H1 (cell line): ENCODE data around the gene ALX1. TPM values are rescaled to one million over a fixed set of nuclear protein-coding genes. Genes with fewer than 3 reads are reported as not detected.

Experiments
- CTCF ChIA-PET: fragments of 300-600 bp; sonication (Branson Sonifier 250); formaldehyde crosslinking; loops from one replicate; lab custom pipeline; 2021; ENCODE audit not compliant: partially characterized antibody; lab: Charles Lee
- POLR2A ChIA-PET: fragments of 300-600 bp; sonication (Branson Sonifier 250); formaldehyde crosslinking; loops from one replicate; lab custom pipeline; 2021; ENCODE audit warnings: inconsistent platforms; ENCODE audit not compliant: partially characterized antibody; lab: Charles Lee
- DNase-seq, 2 experiments: peaks; one replicate each; pipeline versions ENCODE4 v3.0.0 to v3.0.0-alpha.2; 2010 to 2022; ENCODE audit warnings: low spot score in 2 of 2, low read depth in 1 of 2, mixed read lengths in 1 of 2
- FAIRE-seq: peaks from 2 replicates; lab custom pipeline; 2011; peaks lifted over from hg19 to GRCh38; lab: Jason Lieb, UNC
- H2AFZ ChIP-seq: 2 replicates; pipeline ENCODE4 v1.8.1; 2012; ENCODE audit warnings: low read length, inconsistent platforms
- H2AK5ac ChIP-seq: 2 replicates; pipeline ENCODE4 v1.6.1; 2013; ENCODE audit warnings: low read depth, low read length
- H2BK120ac ChIP-seq: replicated peaks from 2 replicates; pipeline ENCODE3; 2013; ENCODE audit warnings: low read depth, low read length, inconsistent platforms
- H2BK12ac ChIP-seq: 2 replicates; pipeline ENCODE4 v1.6.1; 2013; ENCODE audit warnings: low read depth, low read length
- H2BK15ac ChIP-seq: 2 replicates; pipeline ENCODE4 v1.6.1; 2013; ENCODE audit warnings: low read length
- H2BK20ac ChIP-seq: 2 replicates; pipeline ENCODE4 v1.6.1; 2013; ENCODE audit warnings: low read length
- H2BK5ac ChIP-seq: 2 replicates; pipeline ENCODE4 v1.6.1; 2013; ENCODE audit warnings: low read depth, low read length
- H3K14ac ChIP-seq: 2 replicates; pipeline ENCODE4 v1.6.1; 2013; ENCODE audit warnings: inconsistent platforms; ENCODE audit not compliant: insufficient read length
- H3K18ac ChIP-seq: 2 replicates; pipeline ENCODE4 v1.6.1; 2013; ENCODE audit warnings: low read length; ENCODE audit errors: extremely low read depth
- H3K23ac ChIP-seq: 2 replicates; pipeline ENCODE4 v1.6.1; 2013; ENCODE audit warnings: inconsistent platforms; ENCODE audit not compliant: insufficient read length
- H3K23me2 ChIP-seq: 2 replicates; pipeline ENCODE4 v1.6.1; 2013; ENCODE audit warnings: low read depth, low read length
- H3K27ac ChIP-seq: 2 replicates; pipeline ENCODE4 v1.6.1; 2011; ENCODE audit warnings: low read depth, low read length, inconsistent platforms
- H3K27me3 ChIP-seq, 4 experiments: replicated peaks in 1 of 4; 1 replicate in 1 of 4; 2 replicates in 3 of 4; pipeline versions ENCODE4 v1.6.1 to v1.8.1; 2011 to 2013; ENCODE audit warnings: low read length in 3 of 4, mild to moderate bottlenecking in 3 of 4, inconsistent platforms in 2 of 4, mixed read lengths in 2 of 4, moderate library complexity in 1 of 4; ENCODE audit not compliant: control insufficient read depth in 3 of 4, insufficient read depth in 3 of 4; ENCODE audit errors: extremely low read depth in 1 of 4
- H3K36me3 ChIP-seq, 4 experiments: 2 replicates each; pipeline versions ENCODE4 v1.6.1 to v1.8.1; 2011 to 2013; ENCODE audit warnings: mild to moderate bottlenecking in 4 of 4, low read length in 3 of 4, moderate library complexity in 2 of 4, control low read depth in 1 of 4, inconsistent platforms in 1 of 4; ENCODE audit not compliant: insufficient read depth in 4 of 4, control insufficient read depth in 2 of 4
- H3K4ac ChIP-seq: replicated peaks from 2 replicates; pipeline ENCODE3; 2013; ENCODE audit warnings: low read length, low read depth, mixed read lengths, inconsistent platforms; ENCODE audit not compliant: insufficient read length
- H3K4me1 ChIP-seq, 4 experiments: replicated peaks in 1 of 4; 1 replicate in 1 of 4; 2 replicates in 3 of 4; pipeline versions ENCODE4 v1.6.1 to v1.8.1; 2011 to 2013; ENCODE audit warnings: low read length in 3 of 4, inconsistent platforms in 2 of 4, mixed read lengths in 1 of 4; ENCODE audit not compliant: insufficient read depth in 4 of 4, control insufficient read depth in 3 of 4
- H3K4me2 ChIP-seq, 2 experiments: 2 replicates each; pipeline versions ENCODE4 v1.6.1 to v1.8.1; 2011 to 2013; ENCODE audit warnings: low read depth in 2 of 2, low read length in 2 of 2, control low read depth in 1 of 2, inconsistent platforms in 1 of 2, mild to moderate bottlenecking in 1 of 2; ENCODE audit not compliant: insufficient read depth in 1 of 2
- H3K4me3 ChIP-seq, 4 experiments: fragments of 200-600, 300-600 bp in 1 of 4; sonication (generic), shearing (Covaris generic), sonication (Bioruptor Twin) in 1 of 4; 2 replicates each; pipeline versions ENCODE4 v1.5.1 to v1.8.1; 2011 to 2016; ENCODE audit warnings: low read length in 4 of 4, low read depth in 3 of 4, control low read depth in 2 of 4, inconsistent platforms in 2 of 4, mild to moderate bottlenecking in 2 of 4, mixed read lengths in 1 of 4, moderate library complexity in 1 of 4; ENCODE audit not compliant: insufficient read depth in 2 of 4; ENCODE audit errors: extremely low read depth in 1 of 4
- H3K56ac ChIP-seq: replicated peaks from 2 replicates; pipeline ENCODE3; 2013; ENCODE audit warnings: low read depth, mild to moderate bottlenecking, mixed read lengths, low read length, inconsistent platforms; ENCODE audit not compliant: insufficient read length
- H3K79me1 ChIP-seq: 2 replicates; pipeline ENCODE4 v1.6.1; 2013; ENCODE audit warnings: low read depth, low read length, control low read depth
- H3K79me2 ChIP-seq, 2 experiments: 2 replicates each; pipeline versions ENCODE4 v1.6.1 to v1.8.1; 2012 to 2013; ENCODE audit warnings: low read length in 2 of 2, mild to moderate bottlenecking in 2 of 2, inconsistent platforms in 1 of 2; ENCODE audit not compliant: insufficient read depth in 2 of 2, control insufficient read depth in 1 of 2
- H3K9ac ChIP-seq, 4 experiments: replicated peaks in 1 of 4; 1 replicate in 1 of 4; 2 replicates in 3 of 4; pipeline versions ENCODE4 v1.6.1 to v1.8.1; 2011 to 2013; ENCODE audit warnings: low read depth in 3 of 4, low read length in 3 of 4, control low read depth in 2 of 4, mild to moderate bottlenecking in 2 of 4, moderate library complexity in 2 of 4, inconsistent platforms in 1 of 4; ENCODE audit errors: extremely low read depth in 1 of 4
- H3K9me3 ChIP-seq, 2 experiments: 2 replicates each; pipeline versions ENCODE4 v1.6.1 to v1.8.1; 2012 to 2013; ENCODE audit warnings: mild to moderate bottlenecking in 2 of 2, moderate library complexity in 2 of 2, control low read depth in 1 of 2, inconsistent platforms in 1 of 2, low read depth in 1 of 2, low read length in 1 of 2, mixed read lengths in 1 of 2; ENCODE audit not compliant: insufficient read depth in 2 of 2
- H4K20me1 ChIP-seq, 2 experiments: replicated peaks in 1 of 2; 2 replicates each; pipeline versions ENCODE3 to v1.8.1; 2011 to 2013; ENCODE audit warnings: inconsistent platforms in 2 of 2, low read length in 2 of 2, mild to moderate bottlenecking in 1 of 2; ENCODE audit not compliant: insufficient read depth in 2 of 2, control insufficient read depth in 1 of 2
- H4K5ac ChIP-seq: 2 replicates; pipeline ENCODE4 v1.6.1; 2013; ENCODE audit warnings: low read length, low read depth, mixed read lengths, inconsistent platforms; ENCODE audit not compliant: insufficient read length
- H4K8ac ChIP-seq: 2 replicates; pipeline ENCODE4 v1.8.0; 2013; ENCODE audit warnings: mild to moderate bottlenecking, moderate library complexity, low read length, inconsistent platforms; ENCODE audit not compliant: insufficient read depth; ENCODE audit errors: extremely low read depth
- H4K91ac ChIP-seq: replicated peaks from 2 replicates; pipeline ENCODE3; 2013; ENCODE audit warnings: low read length, mixed read lengths, inconsistent platforms; ENCODE audit not compliant: insufficient read length
- BACH1 ChIP-seq: IDR thresholded peaks from 2 replicates; pipeline ENCODE4 v1.6.1; 2012; ENCODE audit warnings: low read length, improper control_type of control experiment
- CBX8 ChIP-seq: fragments of 300-800, 300-1000 bp; sonication (generic); IDR thresholded peaks from 2 replicates; pipeline ENCODE4 v1.7.1; 2016; ENCODE audit warnings: low read depth, low read length, borderline replicate concordance
- CEBPB ChIP-seq: IDR thresholded peaks from 2 replicates; pipeline ENCODE4 v1.6.1; 2012; ENCODE audit warnings: low read depth, low read length
- CREB1 ChIP-seq: IDR thresholded peaks from 2 replicates; pipeline ENCODE4 v1.6.1; 2012; ENCODE audit warnings: inconsistent platforms
- FOSL1 ChIP-seq: IDR thresholded peaks from 2 replicates; pipeline ENCODE4 v1.6.1; 2011; ENCODE audit warnings: mild to moderate bottlenecking, low read depth, low read length, moderate library complexity; ENCODE audit not compliant: insufficient read depth
- RNF2 ChIP-seq: fragments of 200-900, 300-1000 bp; sonication (generic); IDR thresholded peaks from 2 replicates; pipeline ENCODE4 v1.7.1; 2016; ENCODE audit warnings: borderline replicate concordance, low read depth, mild to moderate bottlenecking, antibody characterized with exemption, low read length; ENCODE audit not compliant: poor library complexity, severe bottlenecking; ENCODE audit errors: missing control alignments
- SUZ12 ChIP-seq: fragments of 200-600 bp; sonication (generic); IDR thresholded peaks from 2 replicates; pipeline ENCODE4 v1.6.1; 2012; ENCODE audit warnings: mild to moderate bottlenecking, inconsistent platforms, low read length, moderate library complexity, mixed read lengths
- TAF1 ChIP-seq: IDR thresholded peaks from 2 replicates; pipeline ENCODE4 v1.6.1; 2011; ENCODE audit warnings: mild to moderate bottlenecking, low read depth, low read length
- WGBS, 2 experiments: shearing (Covaris generic) in 1 of 2; methylation state at CpG; one replicate each; pipeline versions ENCODE4 v1.1.6 to v1.1.7; 2013 to 2015; ENCODE audit warnings: low lambda C conversion rate in 2 of 2, mixed read lengths in 2 of 2, inconsistent platforms in 1 of 2, low coverage in 1 of 2, missing lambda C conversion rate in 1 of 2; ENCODE audit not compliant: insufficient replicate concordance in 2 of 2, insufficient coverage in 1 of 2, insufficient read length in 1 of 2; ENCODE audit errors: extremely low coverage in 1 of 2, missing lambda C conversion rate in 1 of 2; 5-methylcytosine and 5-hydroxymethylcytosine counted together
- polyA plus RNA-seq, 7 experiments: library from polyadenylated mRNA; depleted of rRNA in 3 of 7; stranded (reverse) in 5 of 7; unstranded in 2 of 7; fragments of >200 nt in 5 of 7; fragments of 200-250 nt in 2 of 7; gene quantifications; 1 replicate in 5 of 7; 2 replicates in 1 of 7; 4 replicates in 1 of 7; pipeline versions ENCODE4 v1.2.1 to v1.2.3, GENCODE V29; 2011 to 2013; ENCODE audit warnings: missing spikeins in 2 of 7, mixed read lengths in 2 of 7
- total RNA-seq: library from RNA; stranded (reverse); fragmentation: NEBNext Ultra II Directional; extraction: Animal tissue kit (Norgen Biotek cat#: 25700); gene quantifications from 2 replicates; pipeline ENCODE4 v1.2.1, GENCODE V29; 2021
- TF ChIP-seq, protein P1 (sequence below): IDR thresholded peaks from 2 replicates; pipeline ENCODE4 v1.6.1; 2012; ENCODE audit warnings: inconsistent platforms
- TF ChIP-seq, protein P2 (sequence below): IDR thresholded peaks from 2 replicates; pipeline ENCODE4 v1.6.1; 2011; ENCODE audit warnings: low read depth, mild to moderate bottlenecking, low read length; ENCODE audit not compliant: insufficient read depth

The ALX1 gene
- total and polyA plus RNA-seq, 2 of the 8 experiments (the other 6 are each of a cell fraction or from before 2014, with no cell fraction given), result 0.41 to 0.73 TPM

DNA sequence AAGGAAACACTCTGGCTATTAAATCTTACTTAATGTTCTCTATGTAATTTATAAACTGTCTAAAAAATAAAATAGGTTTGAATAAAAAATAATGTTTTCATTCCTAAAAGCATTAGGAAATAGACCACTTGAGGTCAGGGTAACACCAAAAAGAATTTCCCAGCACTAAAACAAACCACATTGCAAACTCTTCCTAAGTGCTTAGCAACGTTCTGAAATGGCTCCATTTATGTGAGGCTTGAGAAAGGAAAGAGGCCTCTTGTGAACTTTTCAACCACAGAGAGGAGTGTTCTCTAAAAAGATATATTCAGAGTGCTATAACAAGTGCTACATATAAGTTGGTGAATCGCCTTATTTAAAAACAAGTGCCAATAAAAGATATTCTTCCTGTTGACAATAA lies 42.7 kb downstream of the ALX1 start:
- WGBS, 2 experiments, result 87% methylated on average over 2 of the region's 2 CpGs; no CpG with 5 or more reads in 1 of the 2 experiments
- POLR2A ChIA-PET, result no interaction called here

More for the DNA sequence above, 42.7 kb downstream of the ALX1 start:
- Histone ChIP-seq H3K4me1 (no peaks in the 10 kb centered on the region; a peak in 1 of 7 replicates), H4K91ac (no peak overlapping the region), H3K4ac (no peak overlapping the region), H3K4me3 (no peak overlapping the region), H3K27me3 (no peaks in the 10 kb centered on the region), H2BK15ac (no peak overlapping the region), H3K79me2 (no peaks in the 10 kb centered on the region), H4K5ac (no peak overlapping the region), H2AK5ac (no peak overlapping the region), H2BK20ac (no peak overlapping the region), H3K56ac (no peak overlapping the region)
- TF ChIP-seq FOSL1 (no peak), BACH1 (no peak), CREB1 (no peak), TAF1 (no peak), CBX8 (no peak), RNF2 (no peak), SUZ12 (no peak), CEBPB (no peak)
- TF ChIP-seq, protein P1, sequence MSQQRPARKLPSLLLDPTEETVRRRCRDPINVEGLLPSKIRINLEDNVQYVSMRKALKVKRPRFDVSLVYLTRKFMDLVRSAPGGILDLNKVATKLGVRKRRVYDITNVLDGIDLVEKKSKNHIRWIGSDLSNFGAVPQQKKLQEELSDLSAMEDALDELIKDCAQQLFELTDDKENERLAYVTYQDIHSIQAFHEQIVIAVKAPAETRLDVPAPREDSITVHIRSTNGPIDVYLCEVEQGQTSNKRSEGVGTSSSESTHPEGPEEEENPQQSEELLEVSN, result no peak
- TF ChIP-seq, protein P2, sequence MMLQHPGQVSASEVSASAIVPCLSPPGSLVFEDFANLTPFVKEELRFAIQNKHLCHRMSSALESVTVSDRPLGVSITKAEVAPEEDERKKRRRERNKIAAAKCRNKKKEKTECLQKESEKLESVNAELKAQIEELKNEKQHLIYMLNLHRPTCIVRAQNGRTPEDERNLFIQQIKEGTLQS, result no peak
- TF ChIP-seq, all 59 proteins: peak for 0
- Histone ChIP-seq H4K8ac (no peak overlapping the region), H2BK12ac (no peak overlapping the region), H3K18ac (no peak overlapping the region), H3K9ac (no peak overlapping the region), H4K20me1 (no peaks in the 10 kb centered on the region), H3K14ac (no peak overlapping the region), H3K27ac (no peak overlapping the region), H2BK5ac (no peak overlapping the region), H3K9me3 (no peaks in the 10 kb centered on the region), H2BK120ac (no peak overlapping the region), H3K36me3 (no peaks in the 10 kb centered on the region), H3K79me1 (no peaks in the 10 kb centered on the region), H3K23me2 (no peaks in the 10 kb centered on the region), H2AFZ (no peak overlapping the region), H3K23ac (no peak overlapping the region), H3K4me2 (no peak overlapping the region)
- DNase-seq (no peak), FAIRE-seq (no peak)
- CTCF ChIA-PET, result no interaction called here
